Ammon's horn (tissue), 1 donor: ENCODE measurements around the gene CDS2.

Experiments
- DNase-seq: peaks from one replicate; pipeline ENCODE4 v3.0.0-alpha.2; 2016; ENCODE audit warnings: low spot score

The CDS2 gene

DNA sequence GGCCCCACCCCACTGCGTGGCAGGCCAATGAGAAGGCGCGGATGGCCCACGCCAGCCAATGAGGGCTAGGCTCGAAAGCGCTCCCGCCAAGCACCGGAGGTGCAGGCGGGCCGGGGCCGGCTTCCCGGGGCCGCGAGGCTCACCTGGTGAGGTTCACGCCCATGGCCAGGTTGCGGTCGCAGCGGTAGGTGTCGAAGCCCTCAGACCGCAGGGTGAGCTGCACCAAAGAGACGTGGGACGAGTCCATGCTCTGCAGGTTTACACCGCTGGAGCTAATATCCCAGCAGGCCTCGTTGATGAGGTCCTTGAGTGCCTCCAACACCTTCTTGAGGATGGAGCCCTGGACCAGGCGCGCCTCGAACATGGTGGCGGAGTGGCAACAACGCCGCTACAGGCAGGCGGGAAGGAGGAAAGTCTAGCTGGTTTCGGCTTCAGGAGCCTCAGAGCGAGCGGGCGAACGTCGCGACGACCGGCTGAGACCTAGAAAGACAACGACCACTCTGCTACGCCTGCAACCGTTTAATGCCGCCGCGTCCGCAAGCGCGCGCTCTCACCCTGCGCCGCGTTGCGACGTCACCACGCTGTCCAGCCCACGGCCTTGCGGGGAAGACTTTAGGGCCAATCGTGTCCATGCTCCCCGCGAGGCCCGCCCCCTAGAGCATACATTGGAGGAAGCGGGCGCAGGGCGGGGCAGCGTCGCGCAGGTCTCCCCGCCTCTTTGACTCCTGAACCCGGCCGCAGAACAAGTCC is 7.2 kb upstream of the CDS2 start, which contains the start of gene PCNA:
TSS of gene PCNA (minus strand) at position 524 of the 750 bp plus-strand sequence. CDS start at position 364, 160 bp downstream.
- DNase-seq: peak; percentile 99

DNA sequence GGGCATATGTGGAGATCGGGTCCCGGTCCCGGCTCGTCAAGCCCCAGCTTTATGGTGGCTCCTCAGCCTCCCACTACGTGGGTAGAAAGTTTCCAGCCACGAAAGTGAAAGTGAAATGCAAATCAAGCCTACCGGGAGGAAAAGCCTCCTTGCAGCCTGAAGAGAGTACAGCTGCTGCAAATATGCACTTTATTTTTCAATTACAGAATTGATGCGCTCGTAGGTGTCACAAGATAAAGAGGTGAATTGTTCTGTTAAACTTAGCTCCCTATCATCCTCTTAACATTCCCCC is 6.7 kb upstream of the CDS2 start:
- DNase-seq: no peak

DNA sequence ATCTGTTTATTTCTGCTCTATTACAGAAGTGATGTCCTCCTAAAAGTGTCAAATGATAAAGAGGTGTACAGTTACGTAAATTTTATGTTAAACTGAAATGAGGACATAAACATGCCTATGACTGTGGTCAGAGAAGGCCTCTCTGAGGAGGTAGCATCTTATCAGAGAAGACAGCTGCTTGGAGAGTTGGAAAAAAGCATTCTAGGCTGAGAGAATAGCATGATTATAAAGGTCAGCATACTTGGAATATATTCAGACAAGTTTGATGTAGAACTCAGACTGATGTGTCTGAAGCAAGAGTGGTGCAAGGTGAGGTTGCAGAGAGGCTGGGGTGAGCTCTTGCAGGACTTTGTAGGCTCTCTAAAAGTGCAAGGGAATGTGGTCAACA is 3.9 kb upstream of the CDS2 start:
- no peak for DNase-seq

DNA sequence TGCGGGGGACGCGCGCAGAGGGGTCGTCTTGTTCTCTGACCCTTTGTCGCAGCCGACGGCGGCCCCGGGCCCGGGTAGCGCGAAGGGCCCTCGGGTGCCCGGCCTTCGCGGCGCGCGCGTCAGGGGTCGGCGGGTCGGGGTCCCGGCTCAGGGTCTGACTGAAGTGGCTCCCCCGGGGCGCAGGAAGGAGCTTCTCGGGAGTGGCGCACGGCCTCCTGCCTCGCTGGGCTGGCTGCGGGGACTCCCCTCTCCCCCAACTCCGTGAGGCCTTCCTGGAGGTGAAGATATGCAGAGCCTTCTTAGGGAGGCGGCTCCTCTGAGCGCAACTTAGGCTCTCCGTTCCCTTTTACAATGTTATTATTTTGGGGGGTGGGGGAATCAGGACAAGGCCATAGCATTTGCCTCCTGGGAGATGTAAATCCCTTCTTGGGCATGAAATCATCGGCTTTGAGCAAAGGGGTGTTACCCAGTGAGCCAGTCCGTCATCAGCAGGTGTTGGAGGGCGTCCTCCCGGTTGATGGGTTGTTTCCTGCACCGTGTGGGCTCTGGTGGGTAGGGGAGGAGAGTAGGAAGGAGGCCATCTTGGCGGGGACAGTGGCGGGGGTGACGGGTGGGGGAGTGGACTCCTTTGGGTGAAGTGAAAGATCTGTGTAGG is 523 bp downstream of the CDS2 start:
- peak; percentile 62 for DNase-seq

DNA sequence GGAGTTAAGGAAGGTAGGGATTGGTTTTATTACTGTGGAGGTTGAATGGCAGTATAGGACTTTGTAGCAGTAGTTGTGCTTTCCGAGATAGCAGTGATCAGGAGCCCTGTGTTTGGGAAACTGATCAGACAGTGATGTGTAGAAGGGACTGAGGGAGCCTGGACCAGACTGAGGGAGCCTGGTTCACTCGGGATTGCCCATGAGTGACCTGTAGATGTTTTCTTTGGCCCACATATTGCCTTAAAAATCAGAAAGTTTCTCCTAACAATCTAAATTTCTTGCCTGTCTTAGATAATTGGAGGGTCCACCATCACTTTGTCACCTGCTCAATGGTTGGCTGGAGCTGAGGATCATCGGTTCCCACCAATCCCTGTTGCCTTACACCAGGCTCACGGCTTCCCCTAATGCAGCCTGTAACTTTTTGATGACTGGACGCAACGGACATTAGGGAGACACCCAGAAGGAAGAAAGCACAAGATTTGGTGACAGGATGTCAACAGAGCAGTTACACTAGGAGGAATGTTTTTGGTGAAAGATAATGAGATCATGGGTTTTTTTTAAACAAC is 1.1 kb downstream of the CDS2 start:
- no peak for DNase-seq

DNA sequence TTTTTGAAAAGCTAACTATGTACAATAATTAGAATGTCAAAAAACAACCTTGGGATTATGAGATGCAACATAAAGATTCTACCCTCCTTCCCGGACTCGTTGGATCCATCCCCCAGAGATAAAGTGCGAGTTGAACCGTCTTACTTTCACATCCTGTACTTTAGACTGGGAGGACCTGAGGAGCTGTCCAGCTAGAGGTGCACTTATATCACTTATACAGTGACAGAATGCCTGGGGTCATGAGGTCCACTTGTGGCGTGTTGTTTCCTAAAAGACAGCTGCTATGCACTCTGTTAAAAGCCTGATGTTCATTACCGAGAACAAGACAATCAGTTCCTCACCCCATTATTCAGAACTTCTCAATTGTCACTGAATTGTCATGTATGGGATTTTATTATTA is 2.1 kb downstream of the CDS2 start:
- no peak for DNase-seq

DNA sequence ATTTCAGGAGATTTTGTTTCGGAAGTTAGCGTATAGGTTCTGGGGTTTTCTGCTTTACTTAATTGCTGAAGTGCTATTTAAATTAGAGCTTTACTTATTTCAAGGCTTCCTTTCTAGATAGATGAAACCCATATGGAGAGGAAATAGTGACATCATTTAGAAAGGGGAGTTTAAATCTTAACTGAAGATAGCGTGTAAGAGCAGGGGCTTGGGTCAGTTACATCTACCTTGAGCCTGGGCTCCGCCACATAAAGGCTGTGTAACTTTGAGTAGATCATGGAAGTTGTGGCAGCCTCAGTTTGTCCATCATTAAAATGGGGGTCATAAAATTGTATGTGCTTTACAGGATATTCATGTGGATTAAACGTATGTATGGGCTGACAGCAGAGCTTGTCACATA is 4.7 kb downstream of the CDS2 start:
- DNase-seq: no peak

DNA sequence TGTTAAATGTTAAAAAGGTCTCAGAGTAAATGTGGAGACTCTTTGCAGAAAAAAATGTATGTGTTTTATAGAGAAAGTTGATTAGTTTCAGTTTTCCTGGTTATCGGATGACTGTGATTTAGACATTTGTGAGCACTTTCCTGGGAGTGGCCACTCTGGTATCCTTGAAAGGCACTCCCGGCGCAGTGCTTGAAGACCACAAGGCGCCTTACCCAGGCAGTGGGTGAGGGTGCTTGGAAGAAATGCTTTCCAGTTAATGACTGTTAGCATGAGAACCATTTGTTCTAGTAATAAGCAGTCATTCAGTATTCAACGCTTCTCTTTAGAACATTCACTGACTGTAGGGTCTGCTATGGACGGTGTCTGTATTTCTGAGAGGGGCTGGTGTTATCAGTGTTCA is 7.2 kb downstream of the CDS2 start:
- no peak for DNase-seq

DNA sequence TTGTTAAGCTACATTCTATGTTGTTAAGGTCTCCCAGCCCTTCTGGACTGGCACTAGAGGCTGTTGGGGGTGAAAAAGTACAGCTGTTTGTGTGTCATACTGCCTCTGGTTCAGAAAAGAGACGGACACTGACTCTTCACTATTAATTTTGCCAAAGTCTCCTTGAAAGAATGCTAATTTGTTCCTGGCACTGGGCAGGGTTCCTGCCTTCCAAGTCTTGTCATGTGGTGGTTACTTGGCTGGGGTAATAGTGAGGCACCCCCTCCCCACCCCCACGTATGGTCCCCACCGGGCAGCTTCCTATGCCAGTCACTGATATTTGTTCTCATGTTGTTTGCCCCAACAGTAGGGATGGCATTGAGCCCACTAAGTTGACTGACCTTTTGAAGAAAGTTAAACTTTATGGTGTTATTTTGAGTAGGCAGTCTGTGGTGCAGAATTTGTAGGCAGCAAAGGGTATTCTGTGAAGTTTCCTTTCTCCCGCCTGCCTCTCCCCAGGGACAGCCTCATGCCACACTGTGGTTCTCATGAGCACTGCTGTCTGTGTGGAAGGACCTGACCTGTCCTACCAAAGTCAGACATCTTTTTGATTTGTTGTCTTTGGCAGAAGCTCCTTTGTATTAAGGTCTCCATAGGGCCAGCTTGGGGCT is 8.7 kb downstream of the CDS2 start:
- DNase-seq: peak; percentile 71

DNA sequence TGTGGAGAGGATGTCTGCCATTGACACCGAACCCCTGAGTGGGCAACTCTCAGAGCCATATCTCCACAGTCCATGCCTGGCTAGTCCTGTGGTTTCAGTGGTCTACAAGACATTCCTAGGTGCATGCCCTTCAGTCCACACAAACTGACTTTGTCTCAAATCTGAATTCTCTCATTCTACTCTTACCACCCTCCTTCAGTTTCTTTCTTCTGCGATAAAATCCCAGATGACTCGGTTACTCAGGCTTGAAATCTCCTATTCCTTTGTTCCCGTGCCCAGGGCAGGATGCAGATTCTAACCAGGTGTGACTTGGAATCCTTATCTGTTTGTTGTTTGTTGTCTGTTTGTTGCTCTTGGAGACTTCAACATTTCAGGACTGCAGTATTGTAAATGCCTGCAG is 9.3 kb downstream of the CDS2 start:
- no peak for DNase-seq

DNA sequence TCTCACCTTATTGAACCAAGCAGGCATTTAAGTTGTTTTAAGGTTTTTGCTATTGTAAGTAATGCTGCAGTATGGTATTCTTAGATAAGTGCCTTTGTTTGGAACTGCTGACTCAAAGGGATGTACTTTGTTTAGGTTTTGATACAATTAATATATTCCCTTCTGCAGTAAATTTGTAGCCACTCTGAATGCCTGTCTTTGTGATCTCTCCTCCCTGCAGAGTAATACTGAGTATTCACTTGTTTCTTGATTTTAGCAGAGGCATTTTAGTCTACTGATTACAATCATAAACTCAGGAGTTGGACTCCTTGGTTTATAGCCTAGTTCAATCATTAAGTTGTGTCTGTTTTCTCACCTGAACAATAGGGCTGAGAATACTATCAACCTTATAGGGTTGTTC is 13.4 kb downstream of the CDS2 start:
- no peak for DNase-seq

DNA sequence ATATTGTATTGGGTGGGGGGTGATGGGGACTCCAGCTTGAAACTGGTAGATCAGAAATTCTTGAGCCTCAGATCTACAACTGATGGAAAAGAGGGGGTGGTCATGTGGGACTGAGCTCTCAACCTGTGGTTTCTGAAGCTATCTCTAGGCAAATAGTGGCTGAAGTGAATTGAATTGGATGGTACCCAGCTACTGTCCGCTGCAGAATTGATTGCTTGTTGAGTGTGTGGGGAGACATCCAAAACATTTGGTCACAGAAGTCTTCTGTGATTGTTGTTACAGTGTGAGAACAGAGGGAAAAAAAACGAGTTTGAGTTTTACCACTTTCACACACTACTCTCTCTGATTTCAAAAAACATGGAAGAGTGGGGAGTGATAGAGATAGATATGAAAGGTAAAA is 14.8 kb downstream of the CDS2 start:
- peak; percentile 77 for DNase-seq

DNA sequence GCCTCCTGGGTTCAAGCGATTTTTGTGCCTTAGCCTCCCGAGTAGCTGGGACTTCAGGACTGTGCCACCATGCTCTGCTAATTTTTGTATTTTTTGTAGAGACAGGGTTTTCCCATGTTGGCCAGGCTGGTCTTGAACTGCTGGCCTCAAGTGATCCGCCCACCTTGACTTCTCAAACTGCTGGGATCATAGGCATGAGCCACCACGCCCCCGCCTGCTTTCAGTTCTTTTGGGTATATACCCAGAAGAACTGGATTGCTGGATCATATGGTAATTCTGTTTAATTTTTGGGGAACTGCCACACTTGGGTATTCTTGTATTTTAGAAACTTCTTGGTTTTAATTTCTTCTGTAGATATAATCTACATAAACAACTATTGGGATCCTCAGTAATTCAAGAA is 17.0 kb downstream of the CDS2 start:
- DNase-seq: no peak

DNA sequence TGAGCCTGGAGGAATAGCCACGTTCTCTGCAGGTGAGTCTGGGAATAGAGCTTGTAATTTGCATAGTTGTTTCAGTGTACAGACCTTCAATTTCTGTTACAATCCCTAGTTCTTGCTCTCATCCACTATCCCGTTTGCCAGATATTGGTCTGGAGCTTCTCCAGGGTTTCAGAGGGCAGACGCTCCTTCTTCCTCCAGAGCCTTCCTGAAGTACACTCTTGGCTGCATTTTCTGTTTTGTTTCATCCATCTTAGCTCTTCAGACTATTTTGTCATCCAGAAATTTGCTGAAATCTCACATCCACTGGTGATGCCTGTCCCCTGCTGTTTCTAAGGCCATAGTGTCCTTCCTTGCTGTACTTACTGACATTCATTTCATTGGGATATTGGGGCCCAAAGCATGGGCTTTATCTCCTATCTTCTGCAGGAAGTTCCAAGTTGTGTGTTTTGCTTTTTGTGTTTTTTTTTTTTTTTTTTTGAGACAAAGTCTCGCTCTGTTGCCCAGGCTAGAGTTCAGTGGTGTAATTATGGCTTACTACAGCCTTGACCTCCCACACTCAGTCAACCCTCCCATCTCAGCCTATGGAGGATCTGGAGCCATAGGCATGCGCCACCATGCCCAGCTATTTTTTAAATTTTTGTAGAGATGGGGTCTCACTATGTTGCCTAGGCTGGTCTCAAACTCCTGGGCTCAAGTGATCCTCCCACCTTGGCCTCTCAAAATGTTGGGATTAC is 18.7 kb downstream of the CDS2 start:
- DNase-seq: no peak

DNA sequence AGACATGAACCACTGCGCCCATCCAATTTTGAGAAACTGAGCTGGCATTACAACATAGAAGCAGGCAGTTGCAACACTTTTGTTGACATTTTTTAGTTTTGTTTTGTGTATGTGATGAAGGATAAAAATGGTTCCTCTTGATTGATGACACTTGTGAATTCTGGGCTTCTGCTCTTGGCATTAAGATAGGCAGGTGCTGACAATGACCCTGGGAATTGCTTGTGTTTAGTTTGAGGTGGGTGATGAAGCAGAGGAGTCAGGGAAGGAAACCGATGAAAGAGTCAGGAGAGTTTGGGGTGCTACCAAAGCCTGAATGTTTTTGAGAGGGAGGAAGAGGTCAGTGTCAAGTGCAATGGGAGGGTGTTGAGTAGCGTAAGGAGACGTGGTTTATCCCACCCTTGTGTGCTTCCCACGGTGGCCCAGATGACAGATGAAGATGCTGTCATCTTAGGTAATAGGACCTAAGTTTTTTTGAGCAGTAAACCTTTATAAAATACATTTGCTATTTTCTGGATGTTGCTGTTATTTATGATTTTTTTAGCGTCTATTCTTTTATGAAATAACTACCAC is 19.4 kb downstream of the CDS2 start:
- DNase-seq: no peak

DNA sequence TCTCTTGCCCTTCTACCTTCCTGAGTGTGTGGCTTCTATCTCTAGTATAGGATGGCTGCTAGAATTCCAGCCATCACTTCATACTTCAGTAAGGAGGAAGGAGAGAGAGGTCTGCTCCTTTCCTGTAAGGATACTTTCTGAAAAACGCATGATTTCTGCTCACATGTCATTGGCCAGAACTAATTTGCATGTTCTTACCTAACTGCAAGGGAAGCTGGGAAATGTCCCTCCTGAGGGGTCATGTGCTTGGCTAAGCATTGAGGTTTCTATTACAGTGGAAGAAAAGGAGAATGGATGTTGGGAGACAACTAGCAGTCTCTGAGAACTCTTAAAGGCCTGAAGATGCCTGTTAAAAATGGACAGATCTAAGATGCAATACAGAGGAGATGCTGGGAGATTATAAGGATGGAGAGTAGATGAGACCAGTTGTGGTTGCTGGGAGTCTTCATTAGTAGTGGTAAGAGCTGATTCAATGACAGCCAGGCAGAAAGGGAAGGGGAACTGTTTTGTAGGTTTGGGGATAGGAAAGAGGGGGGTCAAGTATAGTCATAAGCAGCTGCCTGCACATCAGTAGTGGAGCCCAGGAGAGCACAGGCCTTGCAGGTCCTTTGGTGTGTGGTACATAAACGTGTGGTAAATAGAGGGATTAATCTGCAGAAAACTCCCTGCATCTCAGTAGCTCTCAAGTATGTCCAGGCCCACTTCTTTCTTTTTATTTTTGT is 20.2 kb downstream of the CDS2 start:
- no peak for DNase-seq

DNA sequence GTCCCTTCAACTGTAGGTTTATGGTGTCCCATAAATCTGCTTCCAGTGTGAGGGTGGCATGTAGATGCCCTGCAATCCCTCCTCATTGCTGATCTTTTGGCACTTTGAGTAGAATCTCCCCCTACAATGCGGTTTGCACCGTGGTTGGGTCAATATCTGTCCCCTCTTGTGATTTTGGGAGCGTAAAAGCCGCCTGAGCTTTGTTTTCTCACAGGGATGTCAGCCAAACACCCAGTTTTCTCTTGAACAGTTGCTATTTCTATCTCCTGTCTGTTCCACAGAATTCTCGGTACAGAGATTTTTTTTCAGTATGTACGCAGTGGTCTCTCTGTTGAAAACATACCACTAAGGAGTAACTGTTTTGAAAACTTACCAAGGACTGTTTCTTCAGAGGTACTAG is 21.8 kb downstream of the CDS2 start:
- DNase-seq: no peak

DNA sequence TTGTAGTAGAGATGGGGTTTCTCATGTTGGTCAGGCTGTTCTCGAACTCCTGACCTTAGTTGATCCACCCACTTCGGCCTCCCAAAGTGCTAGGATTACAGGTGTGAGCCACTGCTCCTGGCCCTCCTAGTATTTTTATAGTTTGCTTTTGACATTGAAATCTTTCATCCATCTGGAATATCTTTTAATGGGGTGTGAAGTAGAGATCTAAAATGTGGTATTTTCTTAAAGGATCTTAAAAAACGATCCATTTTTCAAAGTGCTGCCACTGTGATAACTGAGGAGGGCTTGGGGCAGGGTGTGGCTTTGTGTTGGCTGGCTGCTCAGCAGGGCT is 23.1 kb downstream of the CDS2 start:
- DNase-seq: no peak

DNA sequence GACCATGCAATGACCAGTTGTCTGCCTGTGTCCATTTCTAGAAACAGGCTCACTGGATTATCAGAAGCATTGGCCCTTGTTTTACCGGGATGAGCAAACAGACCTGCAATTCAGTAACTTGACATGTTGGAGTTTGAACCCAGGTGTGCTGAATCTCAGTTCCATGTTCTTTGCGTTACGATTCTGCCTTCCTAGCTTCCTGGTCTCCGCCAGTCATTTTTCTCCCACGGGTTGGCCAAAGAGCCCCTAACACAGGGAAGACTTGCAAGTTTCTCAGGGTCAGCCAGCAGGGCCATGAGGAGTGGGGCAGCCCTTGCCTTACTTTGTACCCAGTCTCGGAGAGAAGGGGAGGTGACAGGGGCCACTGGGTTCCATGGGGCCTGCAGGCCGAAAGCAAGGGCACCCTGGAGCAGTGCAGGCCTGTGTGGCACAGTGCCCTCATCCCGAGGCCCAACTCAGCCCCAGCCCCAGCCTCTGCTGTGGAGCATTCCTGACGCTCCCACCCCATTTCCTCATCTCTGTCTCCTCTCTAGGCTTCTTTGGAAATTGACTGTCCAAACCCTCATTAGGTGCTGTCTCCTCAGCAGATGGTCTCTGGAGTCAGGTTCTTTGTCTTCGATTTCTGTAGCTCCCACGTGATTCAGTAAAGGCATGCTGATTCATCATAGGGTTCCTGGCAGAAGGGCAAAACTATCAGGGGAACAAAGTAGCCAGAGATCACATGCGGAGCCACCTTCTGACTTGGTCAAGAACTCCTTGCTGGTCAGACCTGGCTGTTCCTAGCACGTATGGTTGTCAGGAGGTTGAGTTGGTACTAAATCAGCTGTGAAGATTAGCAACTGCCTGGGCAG is 23.6 kb downstream of the CDS2 start:
- no peak for DNase-seq

DNA sequence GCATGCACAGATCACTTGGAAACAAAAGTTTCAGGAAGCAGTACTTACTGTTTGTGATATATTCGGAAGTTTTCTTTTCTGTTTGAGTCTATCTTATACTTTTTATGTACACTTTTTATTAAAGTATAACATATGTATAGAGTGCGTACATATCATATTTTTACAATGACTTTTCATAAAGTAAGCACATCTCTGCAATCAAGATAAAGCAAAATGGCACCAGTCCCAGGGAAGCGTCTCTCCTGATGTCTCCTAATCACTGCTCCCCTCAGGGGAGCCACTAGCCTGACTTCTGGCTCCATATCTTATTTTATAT is 26.3 kb downstream of the CDS2 start:
- DNase-seq: no peak
